Brain microvascular endothelial cell (primary cell): Measurements from ENCODE around the gene HOXB13.

ENCODE experiments used
- DNase-seq: peaks from one replicate; pipeline ENCODE4 v3.0.0-alpha.2; 2020
- H3K27ac ChIP-seq: fragments of 250-450 bp; sonication (Bioruptor Pico); 2 replicates; pipeline ENCODE4 v1.5.1; 2020; ENCODE audit warnings: mild to moderate bottlenecking, moderate library complexity
- H3K27me3 ChIP-seq: fragments of 250-450 bp; sonication (Bioruptor Pico); replicated peaks from 2 replicates; pipeline ENCODE4 v1.5.1; 2020; ENCODE audit warnings: mild to moderate bottlenecking
- H3K36me3 ChIP-seq: fragments of 250-450 bp; sonication (Bioruptor Pico); replicated peaks from 2 replicates; pipeline ENCODE4 v1.5.1; 2020; ENCODE audit warnings: mild to moderate bottlenecking
- H3K4me3 ChIP-seq: 2 replicates; pipeline ENCODE4 v1.5.1; 2011; ENCODE audit warnings: low read depth, mild to moderate bottlenecking, control low read depth, low read length, moderate library complexity
- CTCF ChIP-seq: IDR thresholded peaks from 2 replicates; pipeline ENCODE4 v1.5.1; 2011; ENCODE audit warnings: low read depth, mild to moderate bottlenecking, moderate library complexity, low read length, control low read depth, inconsistent platforms; ENCODE audit errors: missing control alignments
- in situ Hi-C: cut with HindIII; loops from 2 replicates; pipeline ENCODE4 v1.10.0; 2017; ENCODE audit warnings: low sequenced_read_pairs, low pct_ligation_motif_present

The HOXB13 gene

GRCh38 chr17:48730240-48730550 lies 1.6 kb upstream of the HOXB13 start:
- no peak for DNase-seq
- H3K4me3 ChIP-seq = no peak overlapping the region
- no peaks in the 10 kb centered on the region for H3K36me3 ChIP-seq
- TF ChIP-seq CTCF = no peak
- in situ Hi-C loops = no loop called here
- no peak overlapping the region for H3K27ac ChIP-seq
- H3K27me3 ChIP-seq = peaks cover 97% of the 10 kb centered on the region

- peaks cover 97% of the 10 kb centered on the region for H3K27me3 ChIP-seq
Observed at GRCh38 chr17:48729335-48730239, 1.0 kb upstream of the HOXB13 start.

GRCh38 chr17:48727415-48728175 lies 955 bp downstream of the HOXB13 start:
- no peak for DNase-seq
- Histone ChIP-seq H3K4me3 (no peak overlapping the region), H3K27me3 (peaks cover 97% of the 10 kb centered on the region), H3K36me3 (no peaks in the 10 kb centered on the region), H3K27ac (no peak overlapping the region)
- no peak for TF ChIP-seq CTCF
- in situ Hi-C loops = no loop called here

More at GRCh38 chr17:48729335-48730239, 1.0 kb upstream of the HOXB13 start:
- in situ Hi-C loops = no loop called here
- H3K27ac ChIP-seq = no peak overlapping the region
- no peak for DNase-seq
- H3K4me3 ChIP-seq = no peak overlapping the region
- H3K36me3 ChIP-seq = no peaks in the 10 kb centered on the region
- TF ChIP-seq CTCF = no peak

GRCh38 chr17:48726916-48727286 lies 1.6 kb downstream of the HOXB13 start:
- no peaks in the 10 kb centered on the region for H3K36me3 ChIP-seq
- no peak for DNase-seq
- no peak overlapping the region for H3K4me3 ChIP-seq
- H3K27ac ChIP-seq = no peak overlapping the region
- in situ Hi-C loops = no loop called here
- TF ChIP-seq CTCF = no peak
- peaks cover 97% of the 10 kb centered on the region for H3K27me3 ChIP-seq

GRCh38 chr17:48726114-48726915 lies 2.2 kb downstream of the HOXB13 start:
- in situ Hi-C loops = no loop called here
- no peak for TF ChIP-seq CTCF
- no peak overlapping the region for H3K4me3 ChIP-seq

More at GRCh38 chr17:48726114-48726915, 2.2 kb downstream of the HOXB13 start:
- no peak overlapping the region for H3K27ac ChIP-seq
- H3K36me3 ChIP-seq = no peaks in the 10 kb centered on the region
- DNase-seq = no peak
- peaks cover 97% of the 10 kb centered on the region for H3K27me3 ChIP-seq
